Parathyroid adenoma (tissue), 2 donors: ENCODE data around the gene CACNA1C.

Experiments used
- H2AFZ ChIP-seq: fragments of 300-600 bp; sonication (generic); one replicate; pipeline ENCODE4 v1.7.0; 2017; ENCODE audit warnings: antibody characterized with exemption, mild to moderate bottlenecking
- H3K27ac ChIP-seq: fragments of 300-600 bp; sonication (generic); one replicate; pipeline ENCODE4 v1.7.0; 2017
- H3K27me3 ChIP-seq: fragments of 300-600 bp; sonication (generic); one replicate; pipeline ENCODE4 v1.7.0; 2017; ENCODE audit warnings: low read length; ENCODE audit not compliant: control insufficient read depth, insufficient read depth
- H3K36me3 ChIP-seq: fragments of 300-600 bp; sonication (generic); one replicate; pipeline ENCODE4 v1.7.0; 2017; ENCODE audit warnings: low read length; ENCODE audit not compliant: control insufficient read depth, insufficient read depth
- H3K4me1 ChIP-seq: fragments of 300-600 bp; sonication (generic); one replicate; pipeline ENCODE4 v1.7.0; 2017; ENCODE audit warnings: control low read depth
- H3K4me2 ChIP-seq: fragments of 300-600 bp; sonication (generic); one replicate; pipeline ENCODE4 v1.7.0; 2017; ENCODE audit warnings: low read length
- H3K4me3 ChIP-seq: fragments of 300-600 bp; sonication (generic); one replicate; pipeline ENCODE4 v1.7.0; 2017; ENCODE audit warnings: low read depth, low read length
- H3K79me2 ChIP-seq: fragments of 300-600 bp; sonication (generic); one replicate; pipeline ENCODE4 v1.7.0; 2017; ENCODE audit warnings: control low read depth
- H3K9ac ChIP-seq: fragments of 300-600 bp; sonication (generic); one replicate; pipeline ENCODE4 v1.7.0; 2017; ENCODE audit warnings: mild to moderate bottlenecking
- H3K9me3 ChIP-seq: fragments of 300-600 bp; sonication (generic); one replicate; pipeline ENCODE4 v1.7.0; 2017; ENCODE audit warnings: low read length; ENCODE audit not compliant: control insufficient read depth
- CTCF ChIP-seq: fragments of 300-600 bp; sonication (generic); IDR thresholded peaks from one replicate; pipeline ENCODE4 v1.7.0; 2017; ENCODE audit warnings: antibody characterized with exemption, mild to moderate bottlenecking
- donor health status: primary hyperparathyroidism.

CACNA1C gene

GRCh38 chr12:2285462-2285861 is 232.7 kb downstream of the CACNA1C start:
- Histone ChIP-seq H3K4me1 (no peaks in the 10 kb centered on the region), H3K9me3 (no peaks in the 10 kb centered on the region), H3K4me3 (no peak overlapping the region), H2AFZ (no peak overlapping the region), H3K9ac (no peak overlapping the region), H3K27ac (no peak overlapping the region), H3K36me3 (no peaks in the 10 kb centered on the region), H3K27me3 (no peaks in the 10 kb centered on the region), H3K4me2 (no peak overlapping the region), H3K79me2 (no peaks in the 10 kb centered on the region)
- TF ChIP-seq CTCF, result no peak

DNA sequence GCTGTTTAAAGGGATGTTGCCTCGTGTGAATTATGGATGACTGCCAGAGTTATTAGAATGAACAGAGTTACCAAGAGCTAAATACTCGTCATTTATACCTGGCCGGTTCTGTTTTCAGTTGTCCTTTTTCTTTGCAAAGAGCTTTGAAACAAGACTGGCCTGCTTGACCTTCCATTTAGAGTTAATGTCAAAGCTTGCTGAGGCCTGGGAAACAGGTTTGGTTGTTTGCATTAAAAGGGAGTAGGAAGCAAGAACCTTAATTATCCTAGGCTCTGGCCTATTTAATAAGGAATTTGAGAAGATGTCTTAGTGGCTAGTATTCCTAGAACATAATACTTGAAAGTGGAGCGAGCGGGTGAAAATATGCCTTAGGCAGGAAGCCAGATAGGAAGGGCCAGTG is 233.3 kb downstream of the CACNA1C start:
- H3K27ac ChIP-seq, result no peak overlapping the region
- H3K27me3 ChIP-seq, result no peaks in the 10 kb centered on the region
- no peaks in the 10 kb centered on the region for H3K9me3 ChIP-seq
- H3K4me2 ChIP-seq, result no peak overlapping the region
- H3K9ac ChIP-seq, result no peak overlapping the region
- no peaks in the 10 kb centered on the region for H3K36me3 ChIP-seq
- no peaks in the 10 kb centered on the region for H3K4me1 ChIP-seq
- H3K4me3 ChIP-seq, result no peak overlapping the region
- no peak overlapping the region for H2AFZ ChIP-seq
- H3K79me2 ChIP-seq, result no peaks in the 10 kb centered on the region
- TF ChIP-seq CTCF, result no peak

DNA sequence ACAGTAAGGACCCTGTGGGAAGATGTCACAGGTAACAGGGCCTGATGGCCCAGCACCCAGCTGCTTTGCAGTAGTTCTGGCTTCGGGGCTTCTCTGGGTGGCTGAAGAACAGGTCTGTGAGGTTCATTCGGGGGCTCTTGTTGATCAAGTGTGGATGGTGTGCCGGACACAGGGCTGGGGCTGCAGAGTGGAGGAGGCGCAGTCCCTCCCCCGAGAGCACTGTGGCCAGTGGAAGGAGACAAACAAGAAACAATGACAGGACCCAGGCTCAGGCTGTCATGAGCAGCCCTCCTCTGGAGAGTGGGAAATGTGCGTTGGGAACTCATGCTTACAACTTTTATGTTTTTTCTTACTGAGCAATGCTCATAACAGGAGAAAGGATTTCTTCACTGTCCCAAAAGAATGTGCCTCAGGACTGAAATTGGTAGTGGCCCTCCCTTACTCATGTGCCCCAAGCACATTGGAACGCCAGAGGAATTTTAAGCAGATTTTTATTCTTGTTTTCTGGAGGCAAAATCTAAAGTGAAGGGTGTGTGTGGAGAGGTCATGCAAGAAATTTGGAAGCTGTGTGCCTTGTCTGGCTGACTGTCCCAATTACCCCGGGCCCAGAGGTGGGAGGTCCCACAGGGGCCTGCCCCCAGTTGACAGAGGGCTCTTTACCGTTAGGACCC is 233.8 kb downstream of the CACNA1C start:
- Histone ChIP-seq H3K36me3 (no peaks in the 10 kb centered on the region), H3K4me3 (no peak overlapping the region)

DNA sequence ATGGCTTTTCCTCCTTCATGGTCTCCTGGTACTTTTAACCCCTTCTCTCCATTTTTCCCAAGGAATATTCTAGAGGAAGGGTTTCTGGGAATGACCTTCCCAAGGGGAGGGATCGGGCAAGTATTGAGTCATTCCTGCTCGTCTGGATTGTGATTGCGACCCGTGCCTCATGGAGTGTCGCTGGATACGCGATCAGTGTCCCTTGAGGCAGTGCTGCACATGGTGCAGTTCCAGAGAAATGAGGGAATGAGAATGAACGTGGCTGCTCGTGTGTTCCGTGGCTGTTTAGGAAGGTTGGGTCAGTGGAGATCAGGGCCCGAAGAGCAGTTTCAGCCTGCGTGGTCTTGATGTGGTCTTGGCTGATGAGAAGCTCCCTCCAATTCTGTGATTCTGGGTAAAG is 234.4 kb downstream of the CACNA1C start:
- Histone ChIP-seq H3K36me3 (no peaks in the 10 kb centered on the region), H3K79me2 (no peaks in the 10 kb centered on the region), H3K4me3 (no peak overlapping the region), H3K9ac (no peak overlapping the region), H3K4me1 (no peaks in the 10 kb centered on the region), H3K27me3 (no peaks in the 10 kb centered on the region), H3K9me3 (no peaks in the 10 kb centered on the region), H3K27ac (peak overlapping the region; percentile 17), H3K4me2 (no peak overlapping the region), H2AFZ (no peak overlapping the region)
- TF ChIP-seq CTCF, result no peak

More for the DNA sequence above, 233.8 kb downstream of the CACNA1C start:
- Histone ChIP-seq H3K9ac (no peak overlapping the region), H2AFZ (no peak overlapping the region), H3K4me2 (no peak overlapping the region), H3K4me1 (no peaks in the 10 kb centered on the region), H3K9me3 (no peaks in the 10 kb centered on the region), H3K27ac (peak overlapping the region; percentile 17), H3K27me3 (no peaks in the 10 kb centered on the region), H3K79me2 (no peaks in the 10 kb centered on the region)
- no peak for TF ChIP-seq CTCF

DNA sequence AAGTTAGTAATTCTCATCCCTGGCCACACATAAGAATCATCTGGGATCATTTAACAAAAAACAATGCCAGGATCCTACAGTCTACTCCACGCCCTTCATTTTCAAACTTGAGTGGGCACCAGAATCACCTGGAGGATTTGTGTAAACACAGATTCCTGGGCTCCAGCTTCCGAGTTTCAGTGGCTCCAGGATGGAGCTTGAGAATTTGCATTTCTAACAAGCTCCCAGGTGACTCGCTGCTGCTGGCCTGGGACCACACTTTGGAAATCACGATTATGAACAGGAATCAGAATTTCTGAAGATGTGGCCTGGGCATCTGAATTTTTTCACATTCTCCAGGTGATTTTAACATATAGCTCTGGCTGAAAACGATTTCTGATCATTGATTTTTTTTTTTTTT is 234.8 kb downstream of the CACNA1C start:
- no peak for TF ChIP-seq CTCF
- Histone ChIP-seq H3K36me3 (no peaks in the 10 kb centered on the region), H3K4me3 (no peak overlapping the region), H3K27me3 (no peaks in the 10 kb centered on the region), H2AFZ (no peak overlapping the region), H3K9ac (no peak overlapping the region), H3K9me3 (no peaks in the 10 kb centered on the region), H3K4me2 (no peak overlapping the region), H3K4me1 (no peaks in the 10 kb centered on the region), H3K79me2 (no peaks in the 10 kb centered on the region), H3K27ac (no peak overlapping the region)
